ENCODE data around the gene TPCN2.

Gene TPCN2

GRCh38 chr11:69063652-69064260 is 15.0 kb downstream of the TPCN2 start:
- WGBS (ENCODE audit: extremely low coverage, insufficient coverage, low lambda C conversion rate): no CpG with 5 or more reads among the region's 14 CpGs
- Histone ChIP-seq H3K18ac (ENCODE audit: low read length) (no peak overlapping the region), H3K27ac (ENCODE audit: low read depth, low read length) (no peak overlapping the region), H4K5ac (ENCODE audit: low read length) (no peak overlapping the region), H3K56ac (ENCODE audit: low read length) (no peak overlapping the region), H3K4ac (ENCODE audit: low read depth, low read length) (no peak overlapping the region), H2BK15ac (replicated peaks; ENCODE audit: low read depth) (no peak overlapping the region), H3K9ac (ENCODE audit: low read length) (no peak overlapping the region), H3K27me3 (ENCODE audit: insufficient read depth, low read length, poor library complexity) (no peaks in the 10 kb centered on the region), H2BK120ac (ENCODE audit: low read depth, low read length) (no peak overlapping the region), H3K4me1 (ENCODE audit: control insufficient read depth, low read depth, low read length) (no peaks in the 10 kb centered on the region), H2BK5ac (ENCODE audit: low read length) (no peak overlapping the region), H3K36me3 (ENCODE audit: control insufficient read depth, insufficient read depth, low read length) (no peaks in the 10 kb centered on the region), H4K8ac (ENCODE audit: low read depth, low read length) (no peak overlapping the region), H3K79me2 (ENCODE audit: control insufficient read depth, insufficient read depth, low read length) (peaks cover 3% of the 10 kb centered on the region), H3K4me3 (ENCODE audit: low read length) (no peak overlapping the region), H3K79me1 (ENCODE audit: low read length) (peaks cover 7% of the 10 kb centered on the region), H2AK5ac (ENCODE audit: low read length) (no peak overlapping the region), H3K23ac (ENCODE audit: low read length) (no peak overlapping the region), H3K4me2 (ENCODE audit: low read length) (no peak overlapping the region)
- no peak for DNase-seq

- Histone ChIP-seq H3K4me3 (ENCODE audit: low read length) (no peak overlapping the region), H4K8ac (ENCODE audit: low read depth, low read length) (no peak overlapping the region)
- no CpG with 5 or more reads among the region's 16 CpGs for WGBS (ENCODE audit: extremely low coverage, insufficient coverage, low lambda C conversion rate)
Observed at GRCh38 chr11:69064394-69064957, 15.7 kb downstream of the TPCN2 start.

GRCh38 chr11:69065147-69065710 is 16.5 kb downstream of the TPCN2 start:
- H3K18ac ChIP-seq (ENCODE audit: low read length): no peak overlapping the region
- H3K9ac ChIP-seq (ENCODE audit: low read length): no peak overlapping the region
- H3K27me3 ChIP-seq (ENCODE audit: insufficient read depth, low read length, poor library complexity): no peaks in the 10 kb centered on the region
- H2AK5ac ChIP-seq (ENCODE audit: low read length): no peak overlapping the region
- no peak overlapping the region for H3K23ac ChIP-seq (ENCODE audit: low read length)
- no peak overlapping the region for H2BK120ac ChIP-seq (ENCODE audit: low read depth, low read length)
- H2BK5ac ChIP-seq (ENCODE audit: low read length): no peak overlapping the region
- no peak overlapping the region for H3K4ac ChIP-seq (ENCODE audit: low read depth, low read length)
- no peak overlapping the region for H4K8ac ChIP-seq (ENCODE audit: low read depth, low read length)
- DNase-seq: no peak
- H3K79me2 ChIP-seq (ENCODE audit: control insufficient read depth, insufficient read depth, low read length): peaks cover 3% of the 10 kb centered on the region
- H3K4me3 ChIP-seq (ENCODE audit: low read length): no peak overlapping the region
- H4K5ac ChIP-seq (ENCODE audit: low read length): no peak overlapping the region
- no peak overlapping the region for H3K4me2 ChIP-seq (ENCODE audit: low read length)
- H3K56ac ChIP-seq (ENCODE audit: low read length): no peak overlapping the region
- H3K27ac ChIP-seq (ENCODE audit: low read depth, low read length): no peak overlapping the region
- H3K36me3 ChIP-seq (ENCODE audit: control insufficient read depth, insufficient read depth, low read length): no peaks in the 10 kb centered on the region
- H3K4me1 ChIP-seq (ENCODE audit: control insufficient read depth, low read depth, low read length): no peaks in the 10 kb centered on the region
- no CpG with 5 or more reads among the region's 19 CpGs for WGBS (ENCODE audit: extremely low coverage, insufficient coverage, low lambda C conversion rate)
- no peak overlapping the region for H2BK15ac ChIP-seq (replicated peaks; ENCODE audit: low read depth)
- H3K79me1 ChIP-seq (ENCODE audit: low read length): peaks cover 7% of the 10 kb centered on the region

More at GRCh38 chr11:69064394-69064957, 15.7 kb downstream of the TPCN2 start:
- no peak overlapping the region for H3K56ac ChIP-seq (ENCODE audit: low read length)
- no peak overlapping the region for H3K4me2 ChIP-seq (ENCODE audit: low read length)
- H3K4me1 ChIP-seq (ENCODE audit: control insufficient read depth, low read depth, low read length): no peaks in the 10 kb centered on the region
- H3K79me1 ChIP-seq (ENCODE audit: low read length): peaks cover 7% of the 10 kb centered on the region
- no peak overlapping the region for H2BK15ac ChIP-seq (replicated peaks; ENCODE audit: low read depth)
- no peak overlapping the region for H3K4ac ChIP-seq (ENCODE audit: low read depth, low read length)
- H4K5ac ChIP-seq (ENCODE audit: low read length): no peak overlapping the region
- H3K36me3 ChIP-seq (ENCODE audit: control insufficient read depth, insufficient read depth, low read length): no peaks in the 10 kb centered on the region
- H3K23ac ChIP-seq (ENCODE audit: low read length): no peak overlapping the region
- no peak overlapping the region for H2BK5ac ChIP-seq (ENCODE audit: low read length)
- no peak for DNase-seq
- no peak overlapping the region for H3K27ac ChIP-seq (ENCODE audit: low read depth, low read length)
- no peak overlapping the region for H2BK120ac ChIP-seq (ENCODE audit: low read depth, low read length)
- peaks cover 3% of the 10 kb centered on the region for H3K79me2 ChIP-seq (ENCODE audit: control insufficient read depth, insufficient read depth, low read length)
- no peaks in the 10 kb centered on the region for H3K27me3 ChIP-seq (ENCODE audit: insufficient read depth, low read length, poor library complexity)
- H3K18ac ChIP-seq (ENCODE audit: low read length): no peak overlapping the region
- H2AK5ac ChIP-seq (ENCODE audit: low read length): no peak overlapping the region
- no peak overlapping the region for H3K9ac ChIP-seq (ENCODE audit: low read length)

- Histone ChIP-seq H3K9ac (ENCODE audit: low read length) (no peak overlapping the region), H3K27me3 (ENCODE audit: insufficient read depth, low read length, poor library complexity) (no peaks in the 10 kb centered on the region), H3K79me1 (ENCODE audit: low read length) (peaks cover 5% of the 10 kb centered on the region), H4K8ac (ENCODE audit: low read depth, low read length) (no peak overlapping the region), H2BK5ac (ENCODE audit: low read length) (no peak overlapping the region), H3K4me3 (ENCODE audit: low read length) (no peak overlapping the region), H3K4ac (ENCODE audit: low read depth, low read length) (no peak overlapping the region), H3K36me3 (ENCODE audit: control insufficient read depth, insufficient read depth, low read length) (no peaks in the 10 kb centered on the region), H2BK15ac (replicated peaks; ENCODE audit: low read depth) (no peak overlapping the region), H2AK5ac (ENCODE audit: low read length) (no peak overlapping the region), H3K18ac (ENCODE audit: low read length) (no peak overlapping the region), H3K4me1 (ENCODE audit: control insufficient read depth, low read depth, low read length) (no peaks in the 10 kb centered on the region), H3K56ac (ENCODE audit: low read length) (no peak overlapping the region), H3K4me2 (ENCODE audit: low read length) (no peak overlapping the region), H4K5ac (ENCODE audit: low read length) (no peak overlapping the region), H3K23ac (ENCODE audit: low read length) (no peak overlapping the region), H3K27ac (ENCODE audit: low read depth, low read length) (no peak overlapping the region), H3K79me2 (ENCODE audit: control insufficient read depth, insufficient read depth, low read length) (peaks cover 3% of the 10 kb centered on the region), H2BK120ac (ENCODE audit: low read depth, low read length) (no peak overlapping the region)
- DNase-seq: no peak
- no CpG with 5 or more reads among the region's 30 CpGs for WGBS (ENCODE audit: extremely low coverage, insufficient coverage, low lambda C conversion rate)
Observed at GRCh38 chr11:69066122-69067112, 17.7 kb downstream of the TPCN2 start.

- Histone ChIP-seq H3K79me1 (ENCODE audit: low read length) (peaks cover 5% of the 10 kb centered on the region), H3K4ac (ENCODE audit: low read depth, low read length) (no peak overlapping the region), H3K27ac (ENCODE audit: low read depth, low read length) (no peak overlapping the region), H3K4me2 (ENCODE audit: low read length) (no peak overlapping the region), H2BK5ac (ENCODE audit: low read length) (no peak overlapping the region), H3K56ac (ENCODE audit: low read length) (no peak overlapping the region), H2BK15ac (replicated peaks; ENCODE audit: low read depth) (no peak overlapping the region), H3K79me2 (ENCODE audit: control insufficient read depth, insufficient read depth, low read length) (peaks cover 3% of the 10 kb centered on the region), H3K27me3 (ENCODE audit: insufficient read depth, low read length, poor library complexity) (no peaks in the 10 kb centered on the region), H3K36me3 (ENCODE audit: control insufficient read depth, insufficient read depth, low read length) (no peaks in the 10 kb centered on the region), H3K18ac (ENCODE audit: low read length) (no peak overlapping the region), H3K23ac (ENCODE audit: low read length) (no peak overlapping the region), H2AK5ac (ENCODE audit: low read length) (no peak overlapping the region), H3K4me1 (ENCODE audit: control insufficient read depth, low read depth, low read length) (no peaks in the 10 kb centered on the region), H3K9ac (ENCODE audit: low read length) (no peak overlapping the region), H3K4me3 (ENCODE audit: low read length) (no peak overlapping the region), H4K8ac (ENCODE audit: low read depth, low read length) (no peak overlapping the region), H4K5ac (ENCODE audit: low read length) (no peak overlapping the region), H2BK120ac (ENCODE audit: low read depth, low read length) (no peak overlapping the region)
- no CpG with 5 or more reads among the region's 13 CpGs for WGBS (ENCODE audit: extremely low coverage, insufficient coverage, low lambda C conversion rate)
- DNase-seq: no peak
Observed at GRCh38 chr11:69067200-69067599, 18.5 kb downstream of the TPCN2 start.

Data from mesendoderm (in vitro differentiated cells).